Neural cell (in vitro differentiated cells): ENCODE data around the gene RNF13. TPM values are rescaled to one million over a fixed set of nuclear protein-coding genes. Genes with fewer than 3 reads are reported as not detected.
"Not testable (repeated sequence)": the region's sequence is repeated elsewhere in the genome, so short reads cannot be mapped to it uniquely, and the experiment has no call there.

Experiments
- H2AFZ ChIP-seq: fragments of 200-600, 300-800 bp; sonication (generic), shearing (Covaris generic); 2 replicates; pipeline ENCODE4 v1.6.0; 2014; ENCODE audit warnings: low read depth, mild to moderate bottlenecking, antibody characterized with exemption, low read length, moderate library complexity
- H3F3A ChIP-seq: fragments of 200-600 bp; shearing (Covaris generic); 2 replicates; pipeline ENCODE4 v1.6.1; 2016; ENCODE audit warnings: mild to moderate bottlenecking, moderate library complexity, mixed read lengths, antibody characterized with exemption, low read length; ENCODE audit not compliant: insufficient read depth, poor library complexity, severe bottlenecking
- H3K27ac ChIP-seq: fragments of 200-600, 300-800 bp; sonication (generic), shearing (Covaris generic); 2 replicates; pipeline ENCODE4 v1.5.1; 2014; ENCODE audit warnings: mild to moderate bottlenecking, low read length, moderate library complexity
- H3K27me3 ChIP-seq: fragments of 300-800, 200-600 bp; sonication (generic), shearing (Covaris generic); 2 replicates; pipeline ENCODE4 v1.6.0; 2014; ENCODE audit warnings: mild to moderate bottlenecking, low read depth, low read length, moderate library complexity; ENCODE audit not compliant: insufficient read depth
- H3K36me3 ChIP-seq: fragments of 300-800, 200-600 bp; sonication (generic), shearing (Covaris generic); 2 replicates; pipeline ENCODE4 v1.5.1; 2014; ENCODE audit warnings: mild to moderate bottlenecking, antibody characterized with exemption, low read length, moderate library complexity; ENCODE audit not compliant: insufficient read depth
- H3K4me2 ChIP-seq: fragments of 300-800, 200-600 bp; sonication (generic), shearing (Covaris generic); 2 replicates; pipeline ENCODE4 v1.6.0; 2014; ENCODE audit warnings: mild to moderate bottlenecking, low read length
- H3K4me3 ChIP-seq: fragments of 300-800, 200-600 bp; sonication (generic), shearing (Covaris generic); 2 replicates; pipeline ENCODE4 v1.5.1; 2014; ENCODE audit warnings: mild to moderate bottlenecking, low read length, moderate library complexity
- H3K79me2 ChIP-seq: fragments of 200-600 bp; shearing (Covaris generic); replicated peaks from 2 replicates; pipeline ENCODE4 v1.6.0; 2014; ENCODE audit warnings: mild to moderate bottlenecking, low read length, moderate library complexity; ENCODE audit not compliant: insufficient read depth
- H3K9ac ChIP-seq: fragments of 300-800, 200-600 bp; sonication (generic), shearing (Covaris generic); 2 replicates; pipeline ENCODE4 v1.6.1; 2016; ENCODE audit warnings: mild to moderate bottlenecking, low read length, mixed read lengths
- H3K9me2 ChIP-seq: fragments of 200-600 bp; shearing (Covaris generic); 2 replicates; pipeline ENCODE4 v1.6.1; 2016; ENCODE audit warnings: mild to moderate bottlenecking, low read length, mixed read lengths; ENCODE audit not compliant: insufficient read depth
- H3K9me3 ChIP-seq: fragments of 200-600, 300-800 bp; sonication (generic), shearing (Covaris generic); 2 replicates; pipeline ENCODE4 v1.6.1; 2016; ENCODE audit warnings: mild to moderate bottlenecking, mixed run types, low read length, moderate library complexity, mixed read lengths
- H4K20me1 ChIP-seq: fragments of 200-600 bp; shearing (Covaris generic); 2 replicates; pipeline ENCODE4 v1.6.1; 2016; ENCODE audit warnings: mild to moderate bottlenecking, mixed run types; ENCODE audit not compliant: insufficient read depth
- EP300 ChIP-seq: fragments of 450-650 bp; conservative IDR thresholded peaks from 2 replicates; pipeline ENCODE4 v1.6.1; 2014; ENCODE audit warnings: antibody characterized with exemption, mild to moderate bottlenecking, moderate library complexity; ENCODE audit not compliant: poor library complexity, severe bottlenecking
- EZH2 ChIP-seq: fragments of 200-600, 300-800 bp; shearing (Covaris generic), sonication (generic); IDR thresholded peaks from 2 replicates; pipeline ENCODE4 v1.6.1; 2014; ENCODE audit warnings: antibody characterized with exemption, low read length, borderline replicate concordance, mild to moderate bottlenecking; ENCODE audit not compliant: insufficient read depth, poor library complexity, severe bottlenecking
- MXI1 ChIP-seq: fragments of 450-650 bp; conservative IDR thresholded peaks from 2 replicates; pipeline ENCODE4 v1.6.1; 2014; ENCODE audit warnings: antibody characterized with exemption, mild to moderate bottlenecking; ENCODE audit not compliant: poor library complexity, severe bottlenecking
- POLR2AphosphoS5 ChIP-seq: IDR thresholded peaks from 2 replicates; pipeline ENCODE4 v1.6.1; 2012
- RAD21 ChIP-seq: fragments of 450-650 bp; conservative IDR thresholded peaks from 2 replicates; pipeline ENCODE4 v1.6.1; 2014; ENCODE audit warnings: antibody characterized with exemption, mild to moderate bottlenecking, moderate library complexity
- SMC3 ChIP-seq: fragments of 450-650 bp; conservative IDR thresholded peaks from 2 replicates; pipeline ENCODE4 v1.6.1; 2014; ENCODE audit warnings: antibody characterized with exemption, mild to moderate bottlenecking, moderate library complexity; ENCODE audit not compliant: poor library complexity
- TAF1 ChIP-seq: IDR thresholded peaks from 2 replicates; pipeline ENCODE4 v1.6.1; 2012; ENCODE audit warnings: low read depth
- polyA plus RNA-seq: library from polyadenylated mRNA; depleted of rRNA; stranded (reverse); fragments of >200 nt; gene quantifications from 2 replicates; pipeline ENCODE4 v1.2.3, GENCODE V29; 2014
- TF ChIP-seq, protein P1 (sequence below): fragments of 450-650 bp; IDR thresholded peaks from 2 replicates; pipeline ENCODE4 v1.5.1; 2014; ENCODE audit warnings: antibody characterized with exemption, mild to moderate bottlenecking, moderate library complexity; ENCODE audit not compliant: poor library complexity, severe bottlenecking
- TF ChIP-seq, protein P2 (sequence below): IDR thresholded peaks from 2 replicates; pipeline ENCODE4 v1.6.1; 2012; ENCODE audit warnings: borderline replicate concordance

The RNF13 gene
- polyA plus RNA-seq, 1 donor from 2014 or later = 52.3 TPM

- not testable (repeated sequence) for H3K36me3 ChIP-seq, H2AFZ ChIP-seq, H3K9me2 ChIP-seq, H3K27me3 ChIP-seq, H4K20me1 ChIP-seq, H3K4me3 ChIP-seq, H3F3A ChIP-seq, H3K9ac ChIP-seq, H3K4me2 ChIP-seq, H3K27ac ChIP-seq
- Histone ChIP-seq H3K79me2 (peaks cover 26% of the 10 kb centered on the region), H3K9me3 (peaks cover 10% of the 10 kb centered on the region)
Observed at GRCh38 chr3:149829631-149830030, 16.6 kb downstream of the RNF13 start.

GRCh38 chr3:149830902-149831301 lies 17.9 kb downstream of the RNF13 start:
- H3F3A ChIP-seq = no peaks in the 10 kb centered on the region
- no peak overlapping the region for H3K27ac ChIP-seq
- no peaks in the 10 kb centered on the region for H4K20me1 ChIP-seq
- H2AFZ ChIP-seq = no peak overlapping the region
- H3K36me3 ChIP-seq = no peaks in the 10 kb centered on the region
- H3K4me2 ChIP-seq = no peak overlapping the region
- peaks cover 10% of the 10 kb centered on the region for H3K9me3 ChIP-seq
- H3K79me2 ChIP-seq = peaks cover 29% of the 10 kb centered on the region
- TF ChIP-seq SMC3 (no peak), TAF1 (no peak), EP300 (no peak), EZH2 (no peak), RAD21 (no peak), POLR2AphosphoS5 (no peak), MXI1 (no peak)
- TF ChIP-seq, protein P1, sequence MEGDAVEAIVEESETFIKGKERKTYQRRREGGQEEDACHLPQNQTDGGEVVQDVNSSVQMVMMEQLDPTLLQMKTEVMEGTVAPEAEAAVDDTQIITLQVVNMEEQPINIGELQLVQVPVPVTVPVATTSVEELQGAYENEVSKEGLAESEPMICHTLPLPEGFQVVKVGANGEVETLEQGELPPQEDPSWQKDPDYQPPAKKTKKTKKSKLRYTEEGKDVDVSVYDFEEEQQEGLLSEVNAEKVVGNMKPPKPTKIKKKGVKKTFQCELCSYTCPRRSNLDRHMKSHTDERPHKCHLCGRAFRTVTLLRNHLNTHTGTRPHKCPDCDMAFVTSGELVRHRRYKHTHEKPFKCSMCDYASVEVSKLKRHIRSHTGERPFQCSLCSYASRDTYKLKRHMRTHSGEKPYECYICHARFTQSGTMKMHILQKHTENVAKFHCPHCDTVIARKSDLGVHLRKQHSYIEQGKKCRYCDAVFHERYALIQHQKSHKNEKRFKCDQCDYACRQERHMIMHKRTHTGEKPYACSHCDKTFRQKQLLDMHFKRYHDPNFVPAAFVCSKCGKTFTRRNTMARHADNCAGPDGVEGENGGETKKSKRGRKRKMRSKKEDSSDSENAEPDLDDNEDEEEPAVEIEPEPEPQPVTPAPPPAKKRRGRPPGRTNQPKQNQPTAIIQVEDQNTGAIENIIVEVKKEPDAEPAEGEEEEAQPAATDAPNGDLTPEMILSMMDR = no peak
- TF ChIP-seq, protein P2, sequence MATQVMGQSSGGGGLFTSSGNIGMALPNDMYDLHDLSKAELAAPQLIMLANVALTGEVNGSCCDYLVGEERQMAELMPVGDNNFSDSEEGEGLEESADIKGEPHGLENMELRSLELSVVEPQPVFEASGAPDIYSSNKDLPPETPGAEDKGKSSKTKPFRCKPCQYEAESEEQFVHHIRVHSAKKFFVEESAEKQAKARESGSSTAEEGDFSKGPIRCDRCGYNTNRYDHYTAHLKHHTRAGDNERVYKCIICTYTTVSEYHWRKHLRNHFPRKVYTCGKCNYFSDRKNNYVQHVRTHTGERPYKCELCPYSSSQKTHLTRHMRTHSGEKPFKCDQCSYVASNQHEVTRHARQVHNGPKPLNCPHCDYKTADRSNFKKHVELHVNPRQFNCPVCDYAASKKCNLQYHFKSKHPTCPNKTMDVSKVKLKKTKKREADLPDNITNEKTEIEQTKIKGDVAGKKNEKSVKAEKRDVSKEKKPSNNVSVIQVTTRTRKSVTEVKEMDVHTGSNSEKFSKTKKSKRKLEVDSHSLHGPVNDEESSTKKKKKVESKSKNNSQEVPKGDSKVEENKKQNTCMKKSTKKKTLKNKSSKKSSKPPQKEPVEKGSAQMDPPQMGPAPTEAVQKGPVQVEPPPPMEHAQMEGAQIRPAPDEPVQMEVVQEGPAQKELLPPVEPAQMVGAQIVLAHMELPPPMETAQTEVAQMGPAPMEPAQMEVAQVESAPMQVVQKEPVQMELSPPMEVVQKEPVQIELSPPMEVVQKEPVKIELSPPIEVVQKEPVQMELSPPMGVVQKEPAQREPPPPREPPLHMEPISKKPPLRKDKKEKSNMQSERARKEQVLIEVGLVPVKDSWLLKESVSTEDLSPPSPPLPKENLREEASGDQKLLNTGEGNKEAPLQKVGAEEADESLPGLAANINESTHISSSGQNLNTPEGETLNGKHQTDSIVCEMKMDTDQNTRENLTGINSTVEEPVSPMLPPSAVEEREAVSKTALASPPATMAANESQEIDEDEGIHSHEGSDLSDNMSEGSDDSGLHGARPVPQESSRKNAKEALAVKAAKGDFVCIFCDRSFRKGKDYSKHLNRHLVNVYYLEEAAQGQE = no peak
- no peak overlapping the region for H3K9ac ChIP-seq
- no peaks in the 10 kb centered on the region for H3K27me3 ChIP-seq
- no peaks in the 10 kb centered on the region for H3K9me2 ChIP-seq
- H3K4me3 ChIP-seq = no peak overlapping the region

GRCh38 chr3:149831321-149831720 lies 18.3 kb downstream of the RNF13 start:
- H3K36me3 ChIP-seq = no peaks in the 10 kb centered on the region
- H2AFZ ChIP-seq = no peak overlapping the region
- H3K9me3 ChIP-seq = peaks cover 10% of the 10 kb centered on the region
- H4K20me1 ChIP-seq = no peaks in the 10 kb centered on the region
- H3K9ac ChIP-seq = no peak overlapping the region
- TF ChIP-seq EZH2 (no peak), POLR2AphosphoS5 (no peak), TAF1 (no peak), RAD21 (no peak), MXI1 (no peak), EP300 (no peak), SMC3 (no peak)
- TF ChIP-seq, protein P2 = no peak
- TF ChIP-seq, protein P1 = no peak
- H3F3A ChIP-seq = no peaks in the 10 kb centered on the region
- no peaks in the 10 kb centered on the region for H3K27me3 ChIP-seq
- no peak overlapping the region for H3K4me3 ChIP-seq
- H3K27ac ChIP-seq = no peak overlapping the region
- H3K4me2 ChIP-seq = no peak overlapping the region
- H3K9me2 ChIP-seq = no peaks in the 10 kb centered on the region
- H3K79me2 ChIP-seq = peaks cover 29% of the 10 kb centered on the region
